H1 (cell line): ENCODE measurements around the gene TTC34. TPM values are rescaled to one million over a fixed set of nuclear protein-coding genes. Genes with fewer than 3 reads are reported as not detected.

Source experiments
- CHD1 ChIP-seq: IDR thresholded peaks from 2 replicates; pipeline ENCODE4 v1.6.1; 2012; ENCODE audit warnings: low read depth, low read length, improper control_type of control experiment
- CHD2 ChIP-seq: IDR thresholded peaks from 2 replicates; pipeline ENCODE4 v1.6.1; 2012; ENCODE audit warnings: low read length, improper control_type of control experiment
- EP300 ChIP-seq, 2 experiments: IDR thresholded peaks; 1 replicate in 1 of 2; 2 replicates in 1 of 2; pipeline ENCODE4 v1.6.1; 2011 to 2012; ENCODE audit warnings: low read depth in 2 of 2, low read length in 2 of 2, mild to moderate bottlenecking in 2 of 2, borderline replicate concordance in 1 of 2, inconsistent platforms in 1 of 2, moderate library complexity in 1 of 2
- JUN ChIP-seq: IDR thresholded peaks from 2 replicates; pipeline ENCODE4 v1.6.1; 2011; ENCODE audit warnings: low read depth, mild to moderate bottlenecking, improper control_type of control experiment, low read length
- KDM4A ChIP-seq: IDR thresholded peaks from one replicate; pipeline ENCODE4 v1.7.1; 2012; ENCODE audit warnings: low read depth, mild to moderate bottlenecking, moderate library complexity, low read length, inconsistent platforms; ENCODE audit not compliant: severe bottlenecking
- PHF8 ChIP-seq: fragments of 200-600 bp; sonication (generic); conservative IDR thresholded peaks from 2 replicates; pipeline ENCODE4 v1.7.1; 2012; ENCODE audit warnings: low read depth, mild to moderate bottlenecking, inconsistent platforms, low read length, moderate library complexity
- POLR2A ChIP-seq, 2 experiments: IDR thresholded peaks; 1 replicate in 1 of 2; 2 replicates in 1 of 2; pipeline ENCODE4 v1.6.1; 2011; ENCODE audit warnings: low read depth in 2 of 2, low read length in 2 of 2, mild to moderate bottlenecking in 2 of 2; ENCODE audit errors: control extremely low read depth in 1 of 2
- SIN3A ChIP-seq, 2 experiments: IDR thresholded peaks in 1 of 2; conservative IDR thresholded peaks in 1 of 2; 2 replicates each; pipeline ENCODE4 v1.6.1; 2011 to 2012; ENCODE audit warnings: low read length in 2 of 2, improper control_type of control experiment in 1 of 2, low read depth in 1 of 2, mild to moderate bottlenecking in 1 of 2
- SIRT6 ChIP-seq: IDR thresholded peaks from one replicate; pipeline ENCODE4 v1.7.1; 2012; ENCODE audit warnings: low read length, inconsistent platforms
- SIX5 ChIP-seq: IDR thresholded peaks from 2 replicates; pipeline ENCODE4 v1.6.1; 2011; ENCODE audit warnings: mild to moderate bottlenecking, low read depth, low read length
- SP1 ChIP-seq: IDR thresholded peaks from 2 replicates; pipeline ENCODE4 v1.6.1; 2011; ENCODE audit warnings: low read depth, low read length
- SP4 ChIP-seq: IDR thresholded peaks from 2 replicates; pipeline ENCODE4 v1.6.1; 2012; ENCODE audit warnings: low read length, inconsistent platforms
- TEAD4 ChIP-seq: IDR thresholded peaks from 2 replicates; pipeline ENCODE4 v1.6.1; 2012; ENCODE audit warnings: low read depth, low read length, inconsistent platforms, mixed read lengths
- YY1 ChIP-seq: IDR thresholded peaks from 2 replicates; pipeline ENCODE4 v1.6.1; 2011; ENCODE audit warnings: low read depth, mild to moderate bottlenecking, low read length
- polyA plus RNA-seq, 7 experiments: library from polyadenylated mRNA; depleted of rRNA in 3 of 7; stranded (reverse) in 5 of 7; unstranded in 2 of 7; fragments of >200 nt in 5 of 7; fragments of 200-250 nt in 2 of 7; gene quantifications; 1 replicate in 5 of 7; 2 replicates in 1 of 7; 4 replicates in 1 of 7; pipeline versions ENCODE4 v1.2.1 to v1.2.3, GENCODE V29; 2011 to 2013; ENCODE audit warnings: missing spikeins in 2 of 7, mixed read lengths in 2 of 7
- total RNA-seq: library from RNA; stranded (reverse); fragmentation: NEBNext Ultra II Directional; extraction: Animal tissue kit (Norgen Biotek cat#: 25700); gene quantifications from 2 replicates; pipeline ENCODE4 v1.2.1, GENCODE V29; 2021
- TF ChIP-seq, protein P1 (sequence below): IDR thresholded peaks from 2 replicates; pipeline ENCODE4 v1.6.1; 2012; ENCODE audit warnings: inconsistent platforms

Gene TTC34
- total and polyA plus RNA-seq, 2 of the 8 experiments (the other 6 are each of a cell fraction or from before 2014, with no cell fraction given): 0.23 to 0.50 TPM

DNA sequence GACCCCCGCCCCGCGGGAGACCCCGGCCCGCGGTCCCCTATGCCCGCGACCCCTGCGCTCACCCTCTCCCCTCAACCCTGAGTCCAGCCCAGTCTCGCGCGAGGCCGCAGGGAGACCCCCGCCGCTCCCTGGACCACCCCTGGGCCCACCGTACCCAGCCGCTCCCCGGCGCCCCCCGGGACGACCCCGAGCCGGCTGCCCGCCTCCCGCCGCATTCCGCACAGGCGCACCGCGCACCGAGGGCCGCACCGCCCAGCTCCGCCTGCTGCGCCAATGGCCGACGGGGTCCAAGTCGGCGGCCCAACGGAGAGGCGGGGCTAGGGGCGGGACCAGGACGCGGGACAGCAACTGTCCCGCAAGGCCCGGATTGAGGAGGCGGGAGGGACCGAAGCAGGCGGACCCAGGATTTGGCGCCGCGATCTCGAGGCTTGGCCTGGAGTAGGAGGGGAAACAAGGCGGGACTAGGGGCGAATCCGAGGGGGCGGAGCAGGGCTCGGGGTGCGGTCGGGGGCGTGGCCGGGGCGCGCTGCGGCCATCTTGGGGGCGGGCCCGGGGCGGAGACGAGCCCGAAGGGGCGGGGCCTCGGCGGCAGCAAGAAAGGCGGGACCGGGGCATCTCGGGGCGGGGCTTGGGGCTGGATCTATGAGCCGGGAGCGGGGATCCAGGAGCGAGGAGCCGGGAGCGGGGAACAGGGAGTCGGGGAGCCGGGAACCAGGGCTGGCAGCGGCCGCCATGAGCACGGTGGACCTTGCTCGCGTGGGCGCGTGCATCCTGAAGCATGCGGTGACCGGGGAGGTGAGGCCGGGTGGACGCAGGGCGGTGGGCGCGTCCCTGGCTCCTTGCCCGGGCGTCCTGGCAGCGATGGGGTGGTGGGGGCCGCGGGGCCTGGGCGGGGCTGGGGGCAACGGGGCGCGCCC is 215.1 kb downstream of the TTC34 start, which contains the start of gene PRXL2B (continued):
- TF ChIP-seq EP300 (IDR thresholded peaks at IDR 0.05; ENCODE audit: borderline replicate concordance in 1 of 2, low read depth in 2 of 2, low read length in 2 of 2) (peak in 1 of 2 experiments; percentile 54; a peak in 1 of 3 replicates), PHF8 (peak; percentile 54; the same call in 1 of the 2 replicates), KDM4A (peak; percentile 83), JUN (no peak), SIX5 (no peak), SIN3A (conservative IDR thresholded peaks at IDR 0.05 in 1 of 2, IDR thresholded peaks at IDR 0.05 in 1 of 2; ENCODE audit: low read depth in 1 of 2, low read length in 2 of 2) (peak; percentile 12 to 16; a peak in 1 of 4 replicates), TEAD4 (peak; percentile 30; the same call in 1 of the 2 replicates), SP1 (peak; percentile 83), CHD1 (no peak), CHD2 (0 out of 2 replicates have a peak, but pooled peaks have one; percentile 12), POLR2A (IDR thresholded peaks at IDR 0.05; ENCODE audit: control extremely low read depth in 1 of 2, low read depth in 2 of 2, low read length in 2 of 2) (peak in 1 of 2 experiments; percentile 35; a peak in 1 of 3 replicates), SP4 (peak; percentile 70; the same call in 1 of the 2 replicates), SIRT6 (no peak), YY1 (peak; percentile 86)
- TF ChIP-seq, protein P1, sequence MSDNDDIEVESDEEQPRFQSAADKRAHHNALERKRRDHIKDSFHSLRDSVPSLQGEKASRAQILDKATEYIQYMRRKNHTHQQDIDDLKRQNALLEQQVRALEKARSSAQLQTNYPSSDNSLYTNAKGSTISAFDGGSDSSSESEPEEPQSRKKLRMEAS: peak; percentile 63
